Measurements from ENCODE around the gene PTPRT. TPM values are rescaled to one million over a fixed set of nuclear protein-coding genes. Genes with fewer than 3 reads are reported as not detected.

The PTPRT gene
- total RNA-seq, 1 experiment from 2014 or later = 0.13 TPM

DNA sequence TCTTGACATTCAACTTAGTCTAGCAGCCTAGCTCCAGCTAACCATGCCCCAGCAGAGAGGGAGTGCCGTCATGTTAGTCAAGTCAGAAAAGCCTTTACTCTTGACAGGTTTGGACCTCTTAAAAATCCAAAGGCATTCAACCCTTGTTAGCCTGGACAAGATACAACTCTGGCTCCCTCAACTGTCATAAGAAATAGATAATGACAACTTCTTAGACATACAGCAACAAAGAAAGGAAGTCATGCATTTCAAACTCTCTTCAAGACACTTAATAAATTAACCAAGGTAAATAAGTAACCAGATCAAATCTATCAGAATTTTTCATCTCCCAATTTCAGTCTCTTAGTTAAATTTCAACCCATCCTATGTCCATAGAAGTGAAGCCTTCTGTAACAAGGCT, 22.7 kb downstream of the PTPRT start:
- no peaks in the 10 kb centered on the region for H3K4me1 ChIP-seq (ENCODE audit: insufficient read depth, low read length)
- H3K9me3 ChIP-seq (ENCODE audit: control insufficient read depth, low read depth, low read length) = no peaks in the 10 kb centered on the region
- no peak overlapping the region for H3K14ac ChIP-seq (ENCODE audit: insufficient read depth, low read length)
- H2AFZ ChIP-seq (ENCODE audit: low read length) = no peak overlapping the region
- no peaks in the 10 kb centered on the region for H3K9me3 Mint-ChIP-seq
- H2BK15ac ChIP-seq (ENCODE audit: low read depth, low read length) = no peak overlapping the region
- H3K4me3 Mint-ChIP-seq = no peak overlapping the region
- H4K8ac ChIP-seq (replicated peaks; ENCODE audit: insufficient read length, low read depth, low read length) = no peak overlapping the region
- no peak overlapping the region for H2BK12ac ChIP-seq (ENCODE audit: insufficient read length, low read depth, low read length)
- TF ChIP-seq, protein P1, sequence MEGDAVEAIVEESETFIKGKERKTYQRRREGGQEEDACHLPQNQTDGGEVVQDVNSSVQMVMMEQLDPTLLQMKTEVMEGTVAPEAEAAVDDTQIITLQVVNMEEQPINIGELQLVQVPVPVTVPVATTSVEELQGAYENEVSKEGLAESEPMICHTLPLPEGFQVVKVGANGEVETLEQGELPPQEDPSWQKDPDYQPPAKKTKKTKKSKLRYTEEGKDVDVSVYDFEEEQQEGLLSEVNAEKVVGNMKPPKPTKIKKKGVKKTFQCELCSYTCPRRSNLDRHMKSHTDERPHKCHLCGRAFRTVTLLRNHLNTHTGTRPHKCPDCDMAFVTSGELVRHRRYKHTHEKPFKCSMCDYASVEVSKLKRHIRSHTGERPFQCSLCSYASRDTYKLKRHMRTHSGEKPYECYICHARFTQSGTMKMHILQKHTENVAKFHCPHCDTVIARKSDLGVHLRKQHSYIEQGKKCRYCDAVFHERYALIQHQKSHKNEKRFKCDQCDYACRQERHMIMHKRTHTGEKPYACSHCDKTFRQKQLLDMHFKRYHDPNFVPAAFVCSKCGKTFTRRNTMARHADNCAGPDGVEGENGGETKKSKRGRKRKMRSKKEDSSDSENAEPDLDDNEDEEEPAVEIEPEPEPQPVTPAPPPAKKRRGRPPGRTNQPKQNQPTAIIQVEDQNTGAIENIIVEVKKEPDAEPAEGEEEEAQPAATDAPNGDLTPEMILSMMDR (conservative IDR thresholded peaks at IDR 0.05) = no peak
- H3K27me3 ChIP-seq (ENCODE audit: insufficient read depth, low read length) = no peaks in the 10 kb centered on the region
- no peak overlapping the region for H2BK120ac ChIP-seq (ENCODE audit: low read depth, low read length, poor library complexity, severe bottlenecking)
- no peaks in the 10 kb centered on the region for H3K36me3 Mint-ChIP-seq (ENCODE audit: insufficient read depth in 1 of 3, low read depth in 3 of 3)
- no peak overlapping the region for H3K4me2 ChIP-seq (ENCODE audit: insufficient read depth, insufficient read length, low read length)
- peaks cover 0 to 3% of the 10 kb centered on the region in 2 experiments; a peak in 1 of 4 replicates for H3K4me1 Mint-ChIP-seq
- H3K27ac ChIP-seq (ENCODE audit: insufficient read length, low read depth, low read length) = no peak overlapping the region
- no peak overlapping the region for H4K91ac ChIP-seq (ENCODE audit: insufficient read length, low read depth, low read length)
- H3K56ac ChIP-seq (ENCODE audit: insufficient read length, low read depth, low read length) = no peak overlapping the region
- H2BK20ac ChIP-seq (ENCODE audit: low read depth, low read length, poor library complexity, severe bottlenecking) = no peak overlapping the region
- H3K79me1 ChIP-seq (ENCODE audit: insufficient read depth, low read depth, low read length, poor library complexity, severe bottlenecking) = no peaks in the 10 kb centered on the region
- H3K4ac ChIP-seq (ENCODE audit: low read depth, low read length) = no peak overlapping the region
- no peak overlapping the region for H4K5ac ChIP-seq (ENCODE audit: insufficient read length, low read depth, low read length)
- DNase-seq = no peak
- no peak overlapping the region for H3K23ac ChIP-seq (ENCODE audit: insufficient read length, low read depth, low read length)
- no peak overlapping the region for H3T11ph ChIP-seq (ENCODE audit: low read length)
- H2BK5ac ChIP-seq (ENCODE audit: insufficient read length, low read length) = no peak overlapping the region
- H3K27ac Mint-ChIP-seq = no peak overlapping the region
- WGBS (ENCODE audit: extremely low coverage, insufficient read length, low lambda C conversion rate) = no CpG with 5 or more reads among the region's 1 CpG
- H3K18ac ChIP-seq (ENCODE audit: insufficient read length, low read depth, low read length) = no peak overlapping the region
- H2AK5ac ChIP-seq (ENCODE audit: insufficient read length, low read length) = no peak overlapping the region
- H3K79me2 ChIP-seq (ENCODE audit: insufficient read depth, low read length) = no peaks in the 10 kb centered on the region
- no peak overlapping the region for H3K9ac ChIP-seq (ENCODE audit: extremely low read depth, insufficient read length, low read length)
- no peaks in the 10 kb centered on the region for H4K20me1 ChIP-seq (ENCODE audit: control insufficient read depth, insufficient read depth, insufficient read length)
- H3K27me3 Mint-ChIP-seq (ENCODE audit: low read depth) = peaks cover 16% of the 10 kb centered on the region
- H3K23me2 ChIP-seq (ENCODE audit: insufficient read length, low read depth, low read length, poor library complexity, severe bottlenecking) = no peaks in the 10 kb centered on the region
